Endometrium (tissue), 2 donors: ENCODE data around the gene GNA14.
"Not testable (repeated sequence)": the region's sequence is repeated elsewhere in the genome, so short reads cannot be mapped to it uniquely, and the experiment has no call there.

ENCODE experiments used
- FAIRE-seq: peaks from 2 replicates; lab custom pipeline; 2012; peaks lifted over from hg19 to GRCh38; lab: Jason Lieb, UNC
- donor health status: control.
- donor health status: control.

GNA14 gene

GRCh38 chr9:77588271-77588937 is 59.7 kb downstream of the GNA14 start:
- FAIRE-seq = peak; percentile 80

- no peak for FAIRE-seq
These were observed 60.3 kb downstream of the GNA14 start for GRCh38 chr9:77587851-77588250.

GRCh38 chr9:77587042-77587441 is 61.1 kb downstream of the GNA14 start:
- no peak for FAIRE-seq

- FAIRE-seq = no peak
These were observed 61.5 kb downstream of the GNA14 start for GRCh38 chr9:77586591-77586990.

GRCh38 chr9:77585335-77585786 is 62.8 kb downstream of the GNA14 start:
- no peak for FAIRE-seq

- FAIRE-seq = not testable (repeated sequence)
These were observed 63.2 kb downstream of the GNA14 start for GRCh38 chr9:77584927-77585326.

- FAIRE-seq = peak; percentile 87
These were observed 65.1 kb downstream of the GNA14 start for GRCh38 chr9:77582961-77583576.

GRCh38 chr9:77582525-77582924 is 65.6 kb downstream of the GNA14 start:
- no peak for FAIRE-seq

- FAIRE-seq = no peak
These were observed 72.3 kb downstream of the GNA14 start for GRCh38 chr9:77575785-77576184.

GRCh38 chr9:77569335-77569734 is 78.8 kb downstream of the GNA14 start:
- no peak for FAIRE-seq

- FAIRE-seq = no peak
These were observed 84.9 kb downstream of the GNA14 start for GRCh38 chr9:77563174-77563573.

- no peak for FAIRE-seq
These were observed 85.9 kb downstream of the GNA14 start for GRCh38 chr9:77562019-77562748.

- FAIRE-seq = no peak
These were observed 86.6 kb downstream of the GNA14 start for GRCh38 chr9:77561331-77562018.

GRCh38 chr9:77556396-77556795 is 91.7 kb downstream of the GNA14 start:
- no peak for FAIRE-seq

- peak; percentile 98 for FAIRE-seq
These were observed 93.5 kb downstream of the GNA14 start for GRCh38 chr9:77554586-77555105.

- FAIRE-seq = peak; percentile 97
These were observed 100.9 kb downstream of the GNA14 start for GRCh38 chr9:77547106-77547730.

GRCh38 chr9:77546376-77546950 is 101.7 kb downstream of the GNA14 start:
- FAIRE-seq = no peak

GRCh38 chr9:77544546-77544945 is 103.6 kb downstream of the GNA14 start:
- peak; percentile 77 for FAIRE-seq

GRCh38 chr9:77543131-77543822 is 104.8 kb downstream of the GNA14 start:
- FAIRE-seq = no peak

GRCh38 chr9:77541600-77541999 is 106.5 kb downstream of the GNA14 start:
- no peak for FAIRE-seq

GRCh38 chr9:77541055-77541454 is 107.1 kb downstream of the GNA14 start:
- no peak for FAIRE-seq
